HG02884 (cell line): ENCODE results near the gene KRTAP5-4.

ENCODE experiments used
- ATAC-seq: cut with Tn5 transposase; IDR thresholded peaks from one replicate; pipeline ENCODE4 v1.9.1; 2021; ENCODE audit warnings: mild to moderate bottlenecking, moderate library complexity; ENCODE audit not compliant: unreplicated experiment

Gene KRTAP5-4

DNA sequence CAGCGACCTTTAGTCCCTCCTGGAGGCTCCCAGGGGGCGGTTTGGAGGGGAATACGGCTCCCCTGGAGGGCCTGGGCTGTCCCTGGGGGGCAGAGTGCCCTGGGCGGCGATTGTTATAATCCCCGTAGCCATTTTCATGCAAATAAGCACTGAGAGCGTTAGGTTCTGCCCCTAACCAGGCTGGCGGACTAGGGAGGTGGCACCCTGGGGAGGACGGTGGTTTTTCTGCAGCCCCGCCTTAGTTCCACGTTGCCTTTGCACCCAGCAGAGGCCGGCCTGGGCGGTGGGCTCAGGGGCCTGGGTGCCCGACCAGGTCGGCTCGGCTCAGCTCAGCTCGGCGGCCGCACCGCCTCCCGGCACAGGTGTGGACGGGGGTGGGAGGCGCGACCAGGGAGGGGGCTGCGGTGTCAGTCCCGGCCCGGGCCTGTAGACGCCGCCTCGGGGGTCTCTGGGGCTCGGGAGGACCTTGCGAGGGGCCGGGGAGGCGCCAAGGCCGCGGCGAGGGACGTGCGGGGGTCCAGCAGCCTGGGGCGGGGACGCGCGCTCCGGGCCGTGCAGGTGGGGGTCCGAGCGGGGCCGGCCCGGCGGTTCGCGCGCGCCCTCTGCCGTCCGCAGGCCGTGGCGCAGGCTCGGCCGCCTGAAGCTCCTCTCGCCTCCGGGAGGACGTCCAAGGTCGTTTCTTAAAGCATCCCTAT lies 47.6 kb downstream of the KRTAP5-4 start:
- ATAC-seq = no peak

DNA sequence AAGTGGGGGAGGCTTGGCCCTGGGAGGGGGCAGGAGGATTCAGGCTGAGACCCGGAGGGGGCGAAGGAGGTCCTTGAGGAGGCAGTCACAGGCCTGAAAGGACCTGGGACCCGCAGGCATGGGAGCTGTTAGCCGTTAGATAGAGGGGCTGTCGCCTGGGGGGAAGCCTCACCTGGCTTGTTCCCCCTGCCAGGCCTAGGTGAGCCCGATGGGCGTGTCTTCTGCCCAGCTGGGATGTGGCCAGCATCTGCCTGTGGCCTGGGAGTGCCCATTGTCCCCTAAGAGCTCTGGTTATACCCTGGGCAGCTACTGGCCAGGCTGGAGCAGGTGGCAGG lies 48.1 kb downstream of the KRTAP5-4 start:
- no peak for ATAC-seq

- ATAC-seq = no peak
Observed at GRCh38 chr11:1573077-1573902, 48.6 kb downstream of the KRTAP5-4 start.

GRCh38 chr11:1572197-1573076 lies 49.5 kb downstream of the KRTAP5-4 start, which contains the start of gene DUSP8:
DUSP8 (minus strand) TSS chr11:1572271; CDS start chr11:1565826, 6,445 bp downstream.
- no peak for ATAC-seq

- no peak for ATAC-seq
Observed at GRCh38 chr11:1571760-1572196, 50.2 kb downstream of the KRTAP5-4 start.
